ENCODE measurements around the gene CCNL2.

The CCNL2 gene

DNA sequence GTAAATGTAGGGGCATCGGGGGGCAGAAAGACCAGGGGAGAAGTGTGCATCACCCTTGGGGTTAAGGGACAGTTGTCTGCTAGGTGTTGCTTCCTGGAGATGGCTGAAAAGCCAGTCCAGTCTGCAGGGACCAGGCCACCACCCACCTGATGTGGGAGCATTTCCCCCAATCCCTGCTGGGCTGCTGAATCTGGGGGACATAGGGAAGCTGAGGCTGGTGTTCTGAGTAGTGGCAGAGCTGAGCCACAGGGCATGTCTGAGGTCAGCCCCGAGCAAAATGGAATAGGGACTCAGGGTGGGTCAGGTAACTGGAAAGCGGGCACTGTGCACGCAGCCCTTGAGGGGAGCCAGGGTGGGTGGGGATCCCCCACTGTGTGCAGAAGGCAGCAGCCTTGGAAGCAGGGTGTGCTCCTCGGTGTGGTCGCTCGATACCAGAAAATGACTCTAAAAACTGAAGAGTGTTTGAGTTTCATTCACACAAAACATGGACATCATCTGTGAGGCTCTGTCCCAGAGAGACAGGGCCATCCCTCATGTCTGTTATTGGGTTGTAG, 2.4 kb upstream of the CCNL2 start:
- H3K9me3 ChIP-seq (ENCODE audit: severe bottlenecking) = no peaks in the 10 kb centered on the region
- TF ChIP-seq, protein P1, sequence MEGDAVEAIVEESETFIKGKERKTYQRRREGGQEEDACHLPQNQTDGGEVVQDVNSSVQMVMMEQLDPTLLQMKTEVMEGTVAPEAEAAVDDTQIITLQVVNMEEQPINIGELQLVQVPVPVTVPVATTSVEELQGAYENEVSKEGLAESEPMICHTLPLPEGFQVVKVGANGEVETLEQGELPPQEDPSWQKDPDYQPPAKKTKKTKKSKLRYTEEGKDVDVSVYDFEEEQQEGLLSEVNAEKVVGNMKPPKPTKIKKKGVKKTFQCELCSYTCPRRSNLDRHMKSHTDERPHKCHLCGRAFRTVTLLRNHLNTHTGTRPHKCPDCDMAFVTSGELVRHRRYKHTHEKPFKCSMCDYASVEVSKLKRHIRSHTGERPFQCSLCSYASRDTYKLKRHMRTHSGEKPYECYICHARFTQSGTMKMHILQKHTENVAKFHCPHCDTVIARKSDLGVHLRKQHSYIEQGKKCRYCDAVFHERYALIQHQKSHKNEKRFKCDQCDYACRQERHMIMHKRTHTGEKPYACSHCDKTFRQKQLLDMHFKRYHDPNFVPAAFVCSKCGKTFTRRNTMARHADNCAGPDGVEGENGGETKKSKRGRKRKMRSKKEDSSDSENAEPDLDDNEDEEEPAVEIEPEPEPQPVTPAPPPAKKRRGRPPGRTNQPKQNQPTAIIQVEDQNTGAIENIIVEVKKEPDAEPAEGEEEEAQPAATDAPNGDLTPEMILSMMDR (IDR thresholded peaks at IDR 0.05; ENCODE audit: poor library complexity, severe bottlenecking) = no peak
- H3K36me3 ChIP-seq (ENCODE audit: low read depth) = peaks cover 63% of the 10 kb centered on the region
- ATAC-seq (ENCODE audit: low read depth) (no peak), DNase-seq (ENCODE audit: low spot score) (no peak)
- no peak overlapping the region for H3K27ac ChIP-seq (ENCODE audit: poor library complexity, severe bottlenecking)
- no peak overlapping the region for H3K4me3 ChIP-seq (ENCODE audit: severe bottlenecking)
- H3K27me3 ChIP-seq (ENCODE audit: insufficient read depth, poor library complexity, severe bottlenecking) = no peaks in the 10 kb centered on the region
- H3K4me1 ChIP-seq (ENCODE audit: insufficient read depth, poor library complexity, severe bottlenecking) = peaks cover 10% of the 10 kb centered on the region

DNA sequence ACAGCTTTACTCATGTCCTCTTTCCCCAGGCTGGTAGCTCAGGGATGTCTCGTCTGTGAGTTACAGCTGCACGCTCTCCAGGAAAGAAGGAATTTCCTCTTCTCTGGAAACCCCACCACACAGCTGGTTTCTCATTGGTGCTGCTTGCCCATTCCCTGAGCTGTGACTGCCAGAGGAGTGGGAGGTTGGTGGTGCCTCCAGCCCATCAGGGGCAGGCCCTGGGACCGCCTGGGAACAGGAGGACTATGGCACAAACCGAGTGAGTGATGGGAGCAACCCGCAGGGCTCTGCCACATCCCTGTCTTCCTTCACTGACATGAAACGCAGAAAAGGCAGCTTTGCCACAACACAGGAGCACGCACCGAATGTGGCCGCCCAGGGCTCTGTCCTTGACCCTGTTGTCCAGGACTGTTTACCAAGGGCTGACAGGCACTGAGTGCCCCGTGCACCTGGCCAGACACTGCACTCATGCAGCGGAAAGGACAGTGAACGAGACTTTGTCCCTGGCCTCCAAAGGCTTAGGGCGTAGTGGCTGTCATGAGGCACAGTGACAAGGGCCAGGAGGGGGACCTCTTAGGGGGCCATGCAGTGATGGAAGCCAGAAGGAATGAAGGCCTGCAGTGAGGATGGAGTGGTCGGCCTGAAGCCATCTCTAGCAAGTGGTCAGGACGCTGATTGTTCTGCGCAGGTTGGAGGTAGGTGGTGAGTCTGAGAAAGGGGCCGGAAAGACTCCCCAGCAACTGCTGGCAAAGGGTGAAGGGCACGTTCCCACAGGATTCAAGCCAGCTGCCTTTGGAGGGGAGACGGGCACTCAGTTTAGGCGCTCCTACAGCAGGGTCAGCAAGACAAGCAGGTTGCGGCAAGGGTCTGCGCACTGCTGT, 1.7 kb upstream of the CCNL2 start:
- DNase-seq (ENCODE audit: low spot score) (no peak), ATAC-seq (ENCODE audit: low read depth) (no peak)
- TF ChIP-seq, protein P1 (IDR thresholded peaks at IDR 0.05; ENCODE audit: poor library complexity, severe bottlenecking) = no peak
- peaks cover 64% of the 10 kb centered on the region for H3K36me3 ChIP-seq (ENCODE audit: low read depth)
- H3K4me1 ChIP-seq (ENCODE audit: insufficient read depth, poor library complexity, severe bottlenecking) = peaks cover 6% of the 10 kb centered on the region
- H3K27me3 ChIP-seq (ENCODE audit: insufficient read depth, poor library complexity, severe bottlenecking) = no peaks in the 10 kb centered on the region
- no peaks in the 10 kb centered on the region for H3K9me3 ChIP-seq (ENCODE audit: severe bottlenecking)
- peak overlapping the region; percentile 73 for H3K4me3 ChIP-seq (ENCODE audit: severe bottlenecking)
- peak overlapping the region; percentile 66 for H3K27ac ChIP-seq (ENCODE audit: poor library complexity, severe bottlenecking)

DNA sequence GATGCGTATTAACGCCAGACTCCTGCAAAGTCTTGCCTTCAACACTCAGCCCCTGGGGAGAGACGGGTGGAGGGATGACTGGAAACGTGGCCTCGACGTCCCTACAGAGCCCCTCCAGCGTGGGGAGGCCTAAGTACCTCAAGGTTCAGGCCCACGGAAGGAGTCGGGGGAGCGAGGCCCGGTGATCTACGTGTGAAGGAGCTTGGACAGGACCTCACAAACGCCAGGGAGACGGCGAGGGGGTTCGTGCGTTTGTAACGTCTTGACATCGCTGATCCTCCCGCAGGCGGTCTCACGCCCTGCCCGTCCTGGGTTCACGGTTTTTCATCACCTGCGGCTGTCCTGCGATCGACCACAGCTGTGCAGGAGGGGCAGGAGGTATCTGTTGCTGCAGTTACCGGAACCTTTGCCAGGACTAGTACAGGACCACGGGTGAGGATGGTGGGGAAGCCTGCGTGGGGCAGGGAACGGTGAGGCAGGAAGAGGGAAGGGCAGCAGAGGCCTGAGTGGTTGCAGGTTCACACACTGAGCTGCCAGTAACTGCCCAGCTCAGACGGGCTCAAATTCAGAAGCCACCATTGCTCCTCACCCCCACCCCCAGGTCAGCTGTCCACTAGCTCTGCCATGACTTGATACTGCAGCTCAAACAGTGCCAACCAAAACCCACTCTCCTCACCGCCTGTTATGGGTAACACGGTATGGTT, 889 bp upstream of the CCNL2 start:
- H3K36me3 ChIP-seq (ENCODE audit: low read depth) = peaks cover 64% of the 10 kb centered on the region
- no peak for ATAC-seq (ENCODE audit: low read depth)
- TF ChIP-seq, protein P1 (IDR thresholded peaks at IDR 0.05; ENCODE audit: poor library complexity, severe bottlenecking) = peak; percentile 1
- no peaks in the 10 kb centered on the region for H3K9me3 ChIP-seq (ENCODE audit: severe bottlenecking)
- H3K4me1 ChIP-seq (ENCODE audit: insufficient read depth, poor library complexity, severe bottlenecking) = peaks cover 4% of the 10 kb centered on the region
- no peaks in the 10 kb centered on the region for H3K27me3 ChIP-seq (ENCODE audit: insufficient read depth, poor library complexity, severe bottlenecking)
- peak overlapping the region; percentile 66 for H3K27ac ChIP-seq (ENCODE audit: poor library complexity, severe bottlenecking)
- DNase-seq (ENCODE audit: low spot score) = no peak
- H3K4me3 ChIP-seq (ENCODE audit: severe bottlenecking) = peak overlapping the region; percentile 73

DNA sequence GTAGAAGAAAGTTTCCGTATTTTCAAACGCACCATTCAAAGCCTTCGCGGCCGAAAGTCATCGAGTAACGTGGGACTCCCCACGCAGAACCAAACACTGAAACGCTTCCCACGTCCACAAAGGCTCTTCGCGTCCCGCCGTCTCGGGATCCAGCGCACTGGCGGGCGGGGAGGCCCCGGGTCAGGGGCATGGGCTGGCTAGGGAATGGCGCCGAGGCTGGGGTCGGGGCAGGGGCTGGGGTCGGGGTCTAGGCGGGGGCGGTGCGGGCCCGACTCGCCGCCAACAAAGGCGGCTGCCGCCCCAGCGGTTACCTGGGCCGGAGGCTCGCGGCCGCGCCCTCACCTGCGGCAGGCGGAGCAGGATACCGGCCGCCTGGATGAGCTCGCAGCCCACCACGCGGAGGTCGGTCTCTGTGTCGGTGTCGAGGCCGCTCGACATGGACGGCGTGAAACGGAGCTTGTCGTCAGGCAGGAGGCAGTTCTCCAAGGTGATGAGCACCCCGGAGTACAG, 403 bp downstream of the CCNL2 start:
- peak; percentile 0; the same call in 1 of the 3 replicates for ATAC-seq (ENCODE audit: low read depth)
- TF ChIP-seq, protein P1 (IDR thresholded peaks at IDR 0.05; ENCODE audit: poor library complexity, severe bottlenecking) = no peak
- no peak for DNase-seq (ENCODE audit: low spot score)
- Histone ChIP-seq H3K9me3 (ENCODE audit: severe bottlenecking) (no peaks in the 10 kb centered on the region), H3K27me3 (ENCODE audit: insufficient read depth, poor library complexity, severe bottlenecking) (no peaks in the 10 kb centered on the region), H3K27ac (ENCODE audit: poor library complexity, severe bottlenecking) (peak overlapping the region; percentile 66), H3K4me3 (ENCODE audit: severe bottlenecking) (peak overlapping the region; percentile 73), H3K36me3 (ENCODE audit: low read depth) (peaks cover 71% of the 10 kb centered on the region), H3K4me1 (ENCODE audit: insufficient read depth, poor library complexity, severe bottlenecking) (peaks cover 4% of the 10 kb centered on the region)

Measured in RWPE2 (cell line).